HFF-Myc (cell line): ENCODE measurements around the gene USP14.

Experiments used
- DNase-seq: peaks from one replicate; pipeline ENCODE4 v3.0.0-alpha.2; 2011; ENCODE audit warnings: low read depth; ENCODE audit errors: extremely low read depth
- H3K4me3 ChIP-seq: replicated peaks from 2 replicates; pipeline ENCODE4 v1.5.1; 2011; ENCODE audit warnings: low read depth, mild to moderate bottlenecking, control low read depth, low read length
- CTCF ChIP-seq: IDR thresholded peaks from 2 replicates; pipeline ENCODE4 v1.5.1; 2012; ENCODE audit warnings: mild to moderate bottlenecking, low read depth, low read length, control low read depth; ENCODE audit errors: missing control alignments

USP14 gene

GRCh38 chr18:181711-182110 is 23.4 kb downstream of the USP14 start:
- no peak overlapping the region for H3K4me3 ChIP-seq
- DNase-seq = no peak
- TF ChIP-seq CTCF = no peak

GRCh38 chr18:183769-184168 is 25.4 kb downstream of the USP14 start:
- DNase-seq = no peak
- TF ChIP-seq CTCF = no peak
- H3K4me3 ChIP-seq = no peak overlapping the region

GRCh38 chr18:189254-189653 is 30.9 kb downstream of the USP14 start:
- DNase-seq = no peak
- H3K4me3 ChIP-seq = no peak overlapping the region
- TF ChIP-seq CTCF = no peak

GRCh38 chr18:191725-192124 is 33.4 kb downstream of the USP14 start:
- no peak for TF ChIP-seq CTCF
- no peak for DNase-seq
- H3K4me3 ChIP-seq = no peak overlapping the region

- H3K4me3 ChIP-seq = no peak overlapping the region
- no peak for DNase-seq
- no peak for TF ChIP-seq CTCF
These were observed 34.4 kb downstream of the USP14 start for GRCh38 chr18:192801-193200.

GRCh38 chr18:195651-196050 is 37.3 kb downstream of the USP14 start:
- no peak overlapping the region for H3K4me3 ChIP-seq
- no peak for TF ChIP-seq CTCF
- no peak for DNase-seq

GRCh38 chr18:199214-199613 is 40.9 kb downstream of the USP14 start:
- DNase-seq = no peak
- H3K4me3 ChIP-seq = no peak overlapping the region
- TF ChIP-seq CTCF = no peak
